GM23338 (cell line): ENCODE measurements around the gene RESP18. TPM values are rescaled to one million over a fixed set of nuclear protein-coding genes. Genes with fewer than 3 reads are reported as not detected.

ENCODE experiments used
- ATAC-seq: fragments of 200-7000 bp; cut with Tn5 transposase; 3 replicates; pipeline ENCODE4 v1.9.1; 2020
- DNase-seq: peaks from one replicate; pipeline ENCODE4 v3.0.0-alpha.2; 2015; ENCODE audit warnings: low spot score
- H2AFZ ChIP-seq: fragments of 200-600 bp; sonication (generic); 2 replicates; pipeline ENCODE4 v1.8.0; 2016; ENCODE audit warnings: antibody characterized with exemption, mild to moderate bottlenecking, moderate library complexity
- H3F3A ChIP-seq: fragments of 200-600 bp; sonication (generic); replicated peaks from 2 replicates; pipeline ENCODE4 v1.8.0; 2017; ENCODE audit warnings: antibody characterized with exemption, mixed run types, low read depth
- H3K27ac ChIP-seq: fragments of 200-600 bp; sonication (generic); 2 replicates; pipeline ENCODE4 v1.6.1; 2016; ENCODE audit warnings: low read depth
- H3K27me3 ChIP-seq: fragments of 200-600 bp; sonication (generic); 2 replicates; pipeline ENCODE4 v1.8.0; 2016; ENCODE audit warnings: mild to moderate bottlenecking, mixed run types, moderate library complexity; ENCODE audit not compliant: insufficient read depth
- H3K36me3 ChIP-seq: fragments of 200-600 bp; sonication (generic); 2 replicates; pipeline ENCODE4 v1.8.0; 2016; ENCODE audit warnings: mild to moderate bottlenecking; ENCODE audit not compliant: insufficient read depth
- H3K4me1 ChIP-seq: fragments of 200-600 bp; sonication (generic); 2 replicates; pipeline ENCODE4 v1.8.0; 2016; ENCODE audit warnings: mild to moderate bottlenecking, moderate library complexity; ENCODE audit not compliant: insufficient read depth
- H3K4me2 ChIP-seq: fragments of 200-600 bp; sonication (generic); 2 replicates; pipeline ENCODE4 v1.7.1; 2017; ENCODE audit warnings: mixed run types
- H3K4me3 ChIP-seq: fragments of 200-600 bp; sonication (generic); 2 replicates; pipeline ENCODE4 v1.6.1; 2016; ENCODE audit warnings: mixed run types
- H3K79me2 ChIP-seq: fragments of 200-600 bp; sonication (generic); replicated peaks from 2 replicates; pipeline ENCODE4 v1.8.0; 2017; ENCODE audit warnings: mild to moderate bottlenecking; ENCODE audit not compliant: insufficient read depth
- H3K9me2 ChIP-seq: fragments of 200-600 bp; sonication (generic); 2 replicates; pipeline ENCODE4 v1.8.0; 2017; ENCODE audit not compliant: insufficient read depth
- H4K20me1 ChIP-seq: fragments of 200-600 bp; sonication (generic); replicated peaks from 2 replicates; pipeline ENCODE4 v1.8.0; 2017; ENCODE audit warnings: mild to moderate bottlenecking; ENCODE audit not compliant: insufficient read depth
- H3K27ac Mint-ChIP-seq: 2 replicates; pipeline ENCODE4 v1.8.0; 2020; ENCODE audit warnings: inconsistent platforms, mild to moderate bottlenecking, moderate library complexity, mixed read lengths
- H3K27me3 Mint-ChIP-seq: 3 replicates; pipeline ENCODE4 v1.8.0; 2022; ENCODE audit warnings: low read depth, mild to moderate bottlenecking, moderate library complexity, mixed read lengths, inconsistent platforms; ENCODE audit not compliant: insufficient read depth, poor library complexity
- H3K36me3 Mint-ChIP-seq: 3 replicates; pipeline ENCODE4 v1.8.0; 2021; ENCODE audit warnings: low read depth, mild to moderate bottlenecking, inconsistent platforms, moderate library complexity, mixed read lengths
- H3K4me1 Mint-ChIP-seq: 3 replicates; pipeline ENCODE4 v1.8.0; 2020; ENCODE audit warnings: mild to moderate bottlenecking, inconsistent platforms, mixed read lengths
- H3K4me3 Mint-ChIP-seq: 3 replicates; pipeline ENCODE4 v1.8.0; 2021; ENCODE audit warnings: moderate library complexity, mild to moderate bottlenecking, inconsistent platforms, mixed read lengths
- H3K9me3 Mint-ChIP-seq: 3 replicates; pipeline ENCODE4 v1.8.0; 2020; ENCODE audit warnings: moderate library complexity, mild to moderate bottlenecking, inconsistent platforms, mixed read lengths
- CREB1 ChIP-seq: fragments of 250-450 bp; sonication (Bioruptor Pico); IDR thresholded peaks from 2 replicates; pipeline ENCODE4 v1.5.0; 2020; ENCODE audit warnings: low read depth, mild to moderate bottlenecking, moderate library complexity
- EZH2 ChIP-seq: fragments of 200-600 bp; sonication (generic); IDR thresholded peaks from one replicate; pipeline ENCODE4 v1.8.0; 2017; ENCODE audit warnings: antibody characterized with exemption, mild to moderate bottlenecking, low read depth; ENCODE audit not compliant: unreplicated experiment
- EZH2phosphoT487 ChIP-seq: fragments of 200-600 bp; sonication (generic); IDR thresholded peaks from one replicate; pipeline ENCODE4 v1.8.1; 2018; ENCODE audit warnings: antibody characterized with exemption; ENCODE audit not compliant: unreplicated experiment
- JUNB ChIP-seq: IDR thresholded peaks from one replicate; pipeline ENCODE4 v1.6.1; 2016; ENCODE audit warnings: antibody characterized with exemption; ENCODE audit not compliant: unreplicated experiment
- NANOG ChIP-seq: IDR thresholded peaks from 2 replicates; pipeline ENCODE4 v1.6.1; 2016; ENCODE audit warnings: antibody characterized with exemption, borderline replicate concordance
- POLR2AphosphoS5 ChIP-seq: IDR thresholded peaks from 2 replicates; pipeline ENCODE4 v1.6.1; 2016; ENCODE audit warnings: antibody characterized with exemption, low read depth
- STAT1 ChIP-seq: IDR thresholded peaks from one replicate; pipeline ENCODE4 v1.6.1; 2016; ENCODE audit warnings: antibody characterized with exemption; ENCODE audit not compliant: unreplicated experiment
- ZNF114 ChIP-seq: fragments of 250-450 bp; sonication (Bioruptor Pico); IDR thresholded peaks from 2 replicates; pipeline ENCODE4 v1.5.0; 2020; ENCODE audit warnings: mild to moderate bottlenecking, moderate library complexity
- ZNF331 ChIP-seq: fragments of 250-450 bp; sonication (Bioruptor Pico); IDR thresholded peaks from 2 replicates; pipeline ENCODE4 v1.5.0; 2020; ENCODE audit warnings: low read depth, mild to moderate bottlenecking, moderate library complexity
- polyA plus RNA-seq: library from polyadenylated mRNA; unstranded; fragments of >200 nt; fragmentation: Nextera tagmentation; extraction: Ambion mirVana; gene quantifications from 2 replicates; pipeline ENCODE4 v1.2.1, GENCODE V29; 2016
- total RNA-seq: library from RNA; depleted of rRNA; stranded (reverse); fragments of >200 nt; shearing (Covaris generic); gene quantifications from 2 replicates; pipeline ENCODE4 v1.2.3, GENCODE V29; 2014
- TF ChIP-seq, protein P1 (sequence below): IDR thresholded peaks from one replicate; pipeline ENCODE4 v1.6.1; 2018; ENCODE audit warnings: antibody characterized with exemption; ENCODE audit not compliant: unreplicated experiment
- TF ChIP-seq, protein P2 (sequence below), 2 experiments: fragments of 200-600 bp in 1 of 2; sonication (generic) in 1 of 2; conservative IDR thresholded peaks; 2 replicates each; pipeline versions ENCODE4 v1.5.1 to v1.6.1; 2016 to 2017; ENCODE audit warnings: antibody characterized with exemption in 2 of 2, low read depth in 2 of 2, mild to moderate bottlenecking in 2 of 2, moderate library complexity in 1 of 2
- TF ChIP-seq, protein P3 (sequence below): fragments of 250-450 bp; sonication (Bioruptor Pico); IDR thresholded peaks from 2 replicates; pipeline ENCODE4 v1.5.0; 2020; ENCODE audit warnings: mild to moderate bottlenecking, moderate library complexity
- TF ChIP-seq, protein P4 (sequence below): IDR thresholded peaks from 2 replicates; pipeline ENCODE4 v1.6.1; 2016; ENCODE audit warnings: antibody characterized with exemption

The RESP18 gene
- total and polyA plus RNA-seq, 2 experiments from 2014 or later: not detected

DNA sequence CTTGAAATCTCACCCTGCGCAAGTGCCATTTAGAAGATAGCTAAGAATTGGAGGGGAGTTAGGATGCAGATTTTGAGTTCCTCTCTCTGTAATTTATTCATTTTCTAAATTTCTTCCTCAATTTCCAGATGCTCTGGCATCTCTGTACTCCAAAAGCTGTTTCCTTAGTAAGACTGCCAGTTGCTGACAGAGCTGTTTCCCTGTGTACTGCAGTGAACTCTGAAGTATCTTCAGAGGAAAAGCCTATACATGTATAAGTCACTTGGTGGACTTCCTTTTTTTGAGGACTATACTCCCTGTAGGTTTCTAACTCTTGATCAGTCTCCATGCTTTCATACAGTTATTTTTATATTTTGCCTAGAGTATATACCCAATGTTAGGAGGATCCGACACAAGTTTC is 1.5 kb upstream of the RESP18 start:
- no peak overlapping the region for H3K4me3 ChIP-seq
- no peak overlapping the region for H2AFZ ChIP-seq
- no peaks in the 10 kb centered on the region for H3F3A ChIP-seq
- H3K27ac ChIP-seq: no peak overlapping the region
- peaks cover 10% of the 10 kb centered on the region for H3K4me1 Mint-ChIP-seq
- H3K9me3 Mint-ChIP-seq: no peaks in the 10 kb centered on the region
- no peak for ATAC-seq
- H3K27me3 ChIP-seq: peaks cover 60% of the 10 kb centered on the region
- DNase-seq: no peak
- H4K20me1 ChIP-seq: 0 out of 2 replicates have a peak, but pooled peaks cover 4% of the 10 kb centered on the region
- H3K9me2 ChIP-seq: no peaks in the 10 kb centered on the region
- H3K27ac Mint-ChIP-seq: no peak overlapping the region
- no peaks in the 10 kb centered on the region for H3K79me2 ChIP-seq
- H3K4me1 ChIP-seq: peaks cover 3% of the 10 kb centered on the region; the same call in 1 of the 2 replicates
- no peak overlapping the region for H3K4me2 ChIP-seq
- H3K4me3 Mint-ChIP-seq: no peak overlapping the region
- H3K27me3 Mint-ChIP-seq: peaks cover 43% of the 10 kb centered on the region
- no peaks in the 10 kb centered on the region for H3K36me3 Mint-ChIP-seq
- no peaks in the 10 kb centered on the region for H3K36me3 ChIP-seq
- TF ChIP-seq JUNB (no peak), EZH2 (no peak), ZNF331 (CRISPR knock-in tag) (no peak), POLR2AphosphoS5 (no peak), EZH2phosphoT487 (no peak), NANOG (no peak), CREB1 (CRISPR knock-in tag) (no peak), STAT1 (no peak), ZNF114 (no peak)
- TF ChIP-seq, protein P1, sequence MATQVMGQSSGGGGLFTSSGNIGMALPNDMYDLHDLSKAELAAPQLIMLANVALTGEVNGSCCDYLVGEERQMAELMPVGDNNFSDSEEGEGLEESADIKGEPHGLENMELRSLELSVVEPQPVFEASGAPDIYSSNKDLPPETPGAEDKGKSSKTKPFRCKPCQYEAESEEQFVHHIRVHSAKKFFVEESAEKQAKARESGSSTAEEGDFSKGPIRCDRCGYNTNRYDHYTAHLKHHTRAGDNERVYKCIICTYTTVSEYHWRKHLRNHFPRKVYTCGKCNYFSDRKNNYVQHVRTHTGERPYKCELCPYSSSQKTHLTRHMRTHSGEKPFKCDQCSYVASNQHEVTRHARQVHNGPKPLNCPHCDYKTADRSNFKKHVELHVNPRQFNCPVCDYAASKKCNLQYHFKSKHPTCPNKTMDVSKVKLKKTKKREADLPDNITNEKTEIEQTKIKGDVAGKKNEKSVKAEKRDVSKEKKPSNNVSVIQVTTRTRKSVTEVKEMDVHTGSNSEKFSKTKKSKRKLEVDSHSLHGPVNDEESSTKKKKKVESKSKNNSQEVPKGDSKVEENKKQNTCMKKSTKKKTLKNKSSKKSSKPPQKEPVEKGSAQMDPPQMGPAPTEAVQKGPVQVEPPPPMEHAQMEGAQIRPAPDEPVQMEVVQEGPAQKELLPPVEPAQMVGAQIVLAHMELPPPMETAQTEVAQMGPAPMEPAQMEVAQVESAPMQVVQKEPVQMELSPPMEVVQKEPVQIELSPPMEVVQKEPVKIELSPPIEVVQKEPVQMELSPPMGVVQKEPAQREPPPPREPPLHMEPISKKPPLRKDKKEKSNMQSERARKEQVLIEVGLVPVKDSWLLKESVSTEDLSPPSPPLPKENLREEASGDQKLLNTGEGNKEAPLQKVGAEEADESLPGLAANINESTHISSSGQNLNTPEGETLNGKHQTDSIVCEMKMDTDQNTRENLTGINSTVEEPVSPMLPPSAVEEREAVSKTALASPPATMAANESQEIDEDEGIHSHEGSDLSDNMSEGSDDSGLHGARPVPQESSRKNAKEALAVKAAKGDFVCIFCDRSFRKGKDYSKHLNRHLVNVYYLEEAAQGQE: no peak
- TF ChIP-seq, protein P2, sequence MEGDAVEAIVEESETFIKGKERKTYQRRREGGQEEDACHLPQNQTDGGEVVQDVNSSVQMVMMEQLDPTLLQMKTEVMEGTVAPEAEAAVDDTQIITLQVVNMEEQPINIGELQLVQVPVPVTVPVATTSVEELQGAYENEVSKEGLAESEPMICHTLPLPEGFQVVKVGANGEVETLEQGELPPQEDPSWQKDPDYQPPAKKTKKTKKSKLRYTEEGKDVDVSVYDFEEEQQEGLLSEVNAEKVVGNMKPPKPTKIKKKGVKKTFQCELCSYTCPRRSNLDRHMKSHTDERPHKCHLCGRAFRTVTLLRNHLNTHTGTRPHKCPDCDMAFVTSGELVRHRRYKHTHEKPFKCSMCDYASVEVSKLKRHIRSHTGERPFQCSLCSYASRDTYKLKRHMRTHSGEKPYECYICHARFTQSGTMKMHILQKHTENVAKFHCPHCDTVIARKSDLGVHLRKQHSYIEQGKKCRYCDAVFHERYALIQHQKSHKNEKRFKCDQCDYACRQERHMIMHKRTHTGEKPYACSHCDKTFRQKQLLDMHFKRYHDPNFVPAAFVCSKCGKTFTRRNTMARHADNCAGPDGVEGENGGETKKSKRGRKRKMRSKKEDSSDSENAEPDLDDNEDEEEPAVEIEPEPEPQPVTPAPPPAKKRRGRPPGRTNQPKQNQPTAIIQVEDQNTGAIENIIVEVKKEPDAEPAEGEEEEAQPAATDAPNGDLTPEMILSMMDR (conservative IDR thresholded peaks at IDR 0.05; ENCODE audit: low read depth in 2 of 2): no peak
- TF ChIP-seq, protein P3, sequence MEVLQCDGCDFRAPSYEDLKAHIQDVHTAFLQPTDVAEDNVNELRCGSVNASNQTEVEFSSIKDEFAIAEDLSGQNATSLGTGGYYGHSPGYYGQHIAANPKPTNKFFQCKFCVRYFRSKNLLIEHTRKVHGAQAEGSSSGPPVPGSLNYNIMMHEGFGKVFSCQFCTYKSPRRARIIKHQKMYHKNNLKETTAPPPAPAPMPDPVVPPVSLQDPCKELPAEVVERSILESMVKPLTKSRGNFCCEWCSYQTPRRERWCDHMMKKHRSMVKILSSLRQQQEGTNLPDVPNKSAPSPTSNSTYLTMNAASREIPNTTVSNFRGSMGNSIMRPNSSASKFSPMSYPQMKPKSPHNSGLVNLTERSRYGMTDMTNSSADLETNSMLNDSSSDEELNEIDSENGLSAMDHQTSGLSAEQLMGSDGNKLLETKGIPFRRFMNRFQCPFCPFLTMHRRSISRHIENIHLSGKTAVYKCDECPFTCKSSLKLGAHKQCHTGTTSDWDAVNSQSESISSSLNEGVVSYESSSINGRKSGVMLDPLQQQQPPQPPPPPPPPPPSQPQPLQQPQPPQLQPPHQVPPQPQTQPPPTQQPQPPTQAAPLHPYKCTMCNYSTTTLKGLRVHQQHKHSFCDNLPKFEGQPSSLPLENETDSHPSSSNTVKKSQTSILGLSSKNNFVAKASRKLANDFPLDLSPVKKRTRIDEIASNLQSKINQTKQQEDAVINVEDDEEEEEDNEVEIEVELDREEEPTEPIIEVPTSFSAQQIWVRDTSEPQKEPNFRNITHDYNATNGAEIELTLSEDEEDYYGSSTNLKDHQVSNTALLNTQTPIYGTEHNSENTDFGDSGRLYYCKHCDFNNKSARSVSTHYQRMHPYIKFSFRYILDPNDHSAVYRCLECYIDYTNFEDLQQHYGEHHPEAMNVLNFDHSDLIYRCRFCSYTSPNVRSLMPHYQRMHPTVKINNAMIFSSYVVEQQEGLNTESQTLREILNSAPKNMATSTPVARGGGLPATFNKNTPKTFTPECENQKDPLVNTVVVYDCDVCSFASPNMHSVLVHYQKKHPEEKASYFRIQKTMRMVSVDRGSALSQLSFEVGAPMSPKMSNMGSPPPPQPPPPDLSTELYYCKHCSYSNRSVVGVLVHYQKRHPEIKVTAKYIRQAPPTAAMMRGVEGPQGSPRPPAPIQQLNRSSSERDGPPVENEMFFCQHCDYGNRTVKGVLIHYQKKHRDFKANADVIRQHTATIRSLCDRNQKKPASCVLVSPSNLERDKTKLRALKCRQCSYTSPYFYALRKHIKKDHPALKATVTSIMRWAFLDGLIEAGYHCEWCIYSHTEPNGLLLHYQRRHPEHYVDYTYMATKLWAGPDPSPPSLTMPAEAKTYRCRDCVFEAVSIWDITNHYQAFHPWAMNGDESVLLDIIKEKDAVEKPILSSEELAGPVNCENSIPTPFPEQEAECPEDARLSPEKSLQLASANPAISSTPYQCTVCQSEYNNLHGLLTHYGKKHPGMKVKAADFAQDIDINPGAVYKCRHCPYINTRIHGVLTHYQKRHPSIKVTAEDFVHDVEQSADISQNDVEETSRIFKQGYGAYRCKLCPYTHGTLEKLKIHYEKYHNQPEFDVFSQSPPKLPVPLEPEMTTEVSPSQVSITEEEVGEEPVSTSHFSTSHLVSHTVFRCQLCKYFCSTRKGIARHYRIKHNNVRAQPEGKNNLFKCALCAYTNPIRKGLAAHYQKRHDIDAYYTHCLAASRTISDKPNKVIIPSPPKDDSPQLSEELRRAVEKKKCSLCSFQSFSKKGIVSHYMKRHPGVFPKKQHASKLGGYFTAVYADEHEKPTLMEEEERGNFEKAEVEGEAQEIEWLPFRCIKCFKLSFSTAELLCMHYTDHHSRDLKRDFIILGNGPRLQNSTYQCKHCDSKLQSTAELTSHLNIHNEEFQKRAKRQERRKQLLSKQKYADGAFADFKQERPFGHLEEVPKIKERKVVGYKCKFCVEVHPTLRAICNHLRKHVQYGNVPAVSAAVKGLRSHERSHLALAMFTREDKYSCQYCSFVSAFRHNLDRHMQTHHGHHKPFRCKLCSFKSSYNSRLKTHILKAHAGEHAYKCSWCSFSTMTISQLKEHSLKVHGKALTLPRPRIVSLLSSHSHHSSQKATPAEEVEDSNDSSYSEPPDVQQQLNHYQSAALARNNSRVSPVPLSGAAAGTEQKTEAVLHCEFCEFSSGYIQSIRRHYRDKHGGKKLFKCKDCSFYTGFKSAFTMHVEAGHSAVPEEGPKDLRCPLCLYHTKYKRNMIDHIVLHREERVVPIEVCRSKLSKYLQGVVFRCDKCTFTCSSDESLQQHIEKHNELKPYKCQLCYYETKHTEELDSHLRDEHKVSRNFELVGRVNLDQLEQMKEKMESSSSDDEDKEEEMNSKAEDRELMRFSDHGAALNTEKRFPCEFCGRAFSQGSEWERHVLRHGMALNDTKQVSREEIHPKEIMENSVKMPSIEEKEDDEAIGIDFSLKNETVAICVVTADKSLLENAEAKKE: no peak
- TF ChIP-seq, protein P4, sequence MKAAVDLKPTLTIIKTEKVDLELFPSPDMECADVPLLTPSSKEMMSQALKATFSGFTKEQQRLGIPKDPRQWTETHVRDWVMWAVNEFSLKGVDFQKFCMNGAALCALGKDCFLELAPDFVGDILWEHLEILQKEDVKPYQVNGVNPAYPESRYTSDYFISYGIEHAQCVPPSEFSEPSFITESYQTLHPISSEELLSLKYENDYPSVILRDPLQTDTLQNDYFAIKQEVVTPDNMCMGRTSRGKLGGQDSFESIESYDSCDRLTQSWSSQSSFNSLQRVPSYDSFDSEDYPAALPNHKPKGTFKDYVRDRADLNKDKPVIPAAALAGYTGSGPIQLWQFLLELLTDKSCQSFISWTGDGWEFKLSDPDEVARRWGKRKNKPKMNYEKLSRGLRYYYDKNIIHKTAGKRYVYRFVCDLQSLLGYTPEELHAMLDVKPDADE: no peak
